ENCODE data around the gene UBL4B.
A peak's percentile ranks its signal among the peaks of the same experiment; 100 is the strongest.

The UBL4B gene

GRCh38 chr1:110155878-110156522, 43.8 kb downstream of the UBL4B start:
- DNase-seq (ENCODE audit: low read depth): peak; percentile 18

GRCh38 chr1:110158261-110158660, 46.0 kb downstream of the UBL4B start:
- no peak for DNase-seq (ENCODE audit: low read depth)

DNA sequence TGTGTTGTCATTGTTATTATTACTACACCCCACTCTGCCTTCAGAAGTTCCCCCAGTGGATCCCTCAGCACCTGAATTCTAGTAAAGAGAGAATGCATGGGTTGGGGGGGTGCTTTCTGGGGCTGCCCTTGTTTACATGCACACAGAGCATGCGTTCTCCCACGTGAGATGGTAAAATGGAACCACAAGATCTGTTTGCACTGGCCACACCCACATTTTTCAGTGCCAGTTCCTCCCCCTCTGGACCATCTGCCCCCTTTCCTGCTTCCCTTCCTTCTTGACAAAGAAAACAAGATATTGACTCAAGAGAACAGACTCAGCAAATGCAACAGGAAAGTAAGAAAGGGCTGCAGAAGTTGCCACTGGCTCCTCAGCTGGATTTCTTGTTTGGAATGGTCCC, 46.9 kb downstream of the UBL4B start:
- DNase-seq (ENCODE audit: low read depth): no peak

- DNase-seq (ENCODE audit: low read depth): no peak
Observed at GRCh38 chr1:110160538-110161100, 48.4 kb downstream of the UBL4B start.

DNA sequence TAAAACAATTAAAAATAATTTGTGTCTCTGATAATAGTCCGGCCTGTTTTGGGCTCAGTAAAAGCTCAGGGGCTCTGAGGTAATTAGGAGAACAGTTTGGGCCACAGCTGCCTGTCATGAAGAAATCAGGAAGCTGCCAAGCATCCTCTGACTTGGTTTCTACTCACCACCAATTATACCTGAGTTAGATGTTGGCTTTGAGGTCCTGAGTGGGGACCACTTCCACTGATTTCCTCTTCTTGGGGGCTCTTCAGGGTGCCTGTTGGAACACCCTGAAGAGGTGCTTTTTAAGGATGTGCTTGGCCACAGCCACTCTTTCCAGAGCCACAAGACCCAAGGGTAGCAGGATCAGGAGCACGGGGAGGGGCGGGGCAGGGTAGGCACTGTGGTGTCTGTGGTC, 48.9 kb downstream of the UBL4B start:
- no peak for DNase-seq (ENCODE audit: low read depth)

DNA sequence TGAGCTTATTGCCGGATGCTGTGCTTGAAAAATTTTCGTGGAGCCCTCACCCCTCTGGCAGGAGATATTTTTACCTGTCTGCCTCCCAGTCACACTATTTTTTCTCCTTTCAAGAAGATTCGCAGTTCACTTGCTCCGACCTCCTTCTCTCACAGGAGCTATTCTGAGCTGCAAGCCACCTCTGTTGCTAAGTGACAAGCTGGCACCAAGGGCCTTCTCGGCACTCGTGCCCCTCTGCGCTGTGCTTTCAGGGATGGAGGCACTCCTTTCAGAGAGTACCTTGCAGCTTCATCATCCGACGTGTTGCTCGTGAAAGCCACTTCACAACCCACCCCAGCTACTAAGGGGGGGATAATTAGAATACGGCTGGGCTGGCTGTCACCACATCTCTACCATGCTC, 49.6 kb downstream of the UBL4B start:
- no peak for DNase-seq (ENCODE audit: low read depth)
